NCI-H1105 treated with DMSO at 0.1 percent for 48 hours (cell line): ENCODE measurements around the gene ZER1.
"Not testable (repeated sequence)": the region's sequence is repeated elsewhere in the genome, so short reads cannot be mapped to it uniquely, and the experiment has no call there.

Source experiments
- DNase-seq: peaks from one replicate; lab custom pipeline; 2025; lab: John Stamatoyannopoulos, UW

Gene ZER1

GRCh38 chr9:128714586-128715435 lies 56.9 kb downstream of the ZER1 start:
- DNase-seq: no peak

- no peak for DNase-seq
Measured at GRCh38 chr9:128713941-128714573, 57.7 kb downstream of the ZER1 start.

GRCh38 chr9:128713411-128713780 lies 58.3 kb downstream of the ZER1 start:
- no peak for DNase-seq

- DNase-seq: no peak
Measured at GRCh38 chr9:128712451-128713410, 59.0 kb downstream of the ZER1 start.

GRCh38 chr9:128707446-128707845 lies 64.3 kb downstream of the ZER1 start:
- no peak for DNase-seq

- no peak for DNase-seq
Measured at GRCh38 chr9:128706671-128707381, 64.9 kb downstream of the ZER1 start.

- no peak for DNase-seq
Measured at GRCh38 chr9:128706045-128706444, 65.7 kb downstream of the ZER1 start.

- DNase-seq: no peak
Measured at GRCh38 chr9:128705051-128705965, 66.4 kb downstream of the ZER1 start.

- DNase-seq: no peak
Measured at GRCh38 chr9:128704356-128704670, 67.4 kb downstream of the ZER1 start.

- DNase-seq: no peak
Measured at GRCh38 chr9:128703616-128704355, 67.9 kb downstream of the ZER1 start.

GRCh38 chr9:128702949-128703615 lies 68.6 kb downstream of the ZER1 start:
- no peak for DNase-seq

- DNase-seq: no peak
Measured at GRCh38 chr9:128702445-128702948, 69.2 kb downstream of the ZER1 start, which contains the start of gene PKN3. TSS of gene PKN3 (plus strand) at chr9:128702503. CDS start at chr9:128702916, 413 bp downstream.

- no peak for DNase-seq
Measured at GRCh38 chr9:128701227-128701854, 70.4 kb downstream of the ZER1 start.

GRCh38 chr9:128699096-128699795 lies 72.5 kb downstream of the ZER1 start:
- DNase-seq: not testable (repeated sequence)

GRCh38 chr9:128696923-128697707 lies 74.6 kb downstream of the ZER1 start:
- DNase-seq: no peak

GRCh38 chr9:128694344-128694743 lies 77.4 kb downstream of the ZER1 start:
- DNase-seq: no peak

GRCh38 chr9:128693738-128694137 lies 78.0 kb downstream of the ZER1 start:
- not testable (repeated sequence) for DNase-seq
